GM19193 (cell line): ENCODE data around the gene SH2D1A.

Experiments
- POLR2A ChIP-seq: IDR thresholded peaks from 4 replicates; pipeline ENCODE4 v1.6.1; 2011; ENCODE audit not compliant: insufficient read depth, insufficient read length; ENCODE audit errors: extremely low read depth

SH2D1A gene

GRCh38 chrX:124344246-124344645, 2.1 kb upstream of the SH2D1A start:
- TF ChIP-seq POLR2A: no peak

- TF ChIP-seq POLR2A: no peak
These were observed 496 bp downstream of the SH2D1A start for GRCh38 chrX:124346877-124347241.

GRCh38 chrX:124347242-124347641, 879 bp downstream of the SH2D1A start:
- no peak for TF ChIP-seq POLR2A

- no peak for TF ChIP-seq POLR2A
These were observed 1.8 kb downstream of the SH2D1A start for GRCh38 chrX:124348182-124348581.

- no peak for TF ChIP-seq POLR2A
These were observed 2.6 kb downstream of the SH2D1A start for GRCh38 chrX:124348885-124349453.

GRCh38 chrX:124354648-124355047, 8.3 kb downstream of the SH2D1A start:
- no peak for TF ChIP-seq POLR2A

- TF ChIP-seq POLR2A: no peak
These were observed 12.5 kb downstream of the SH2D1A start for GRCh38 chrX:124358800-124359383.

- TF ChIP-seq POLR2A: no peak
These were observed 15.7 kb downstream of the SH2D1A start for GRCh38 chrX:124362072-124362471.

GRCh38 chrX:124362761-124363160, 16.4 kb downstream of the SH2D1A start:
- no peak for TF ChIP-seq POLR2A

GRCh38 chrX:124369722-124370121, 23.4 kb downstream of the SH2D1A start:
- TF ChIP-seq POLR2A: no peak

- TF ChIP-seq POLR2A: no peak
These were observed 27.0 kb downstream of the SH2D1A start for GRCh38 chrX:124373348-124373747.

GRCh38 chrX:124378643-124379042, 32.3 kb downstream of the SH2D1A start:
- no peak for TF ChIP-seq POLR2A

- TF ChIP-seq POLR2A: no peak
These were observed 37.0 kb downstream of the SH2D1A start for GRCh38 chrX:124383354-124383753.

- no peak for TF ChIP-seq POLR2A
These were observed 40.0 kb downstream of the SH2D1A start for GRCh38 chrX:124386401-124386800.

GRCh38 chrX:124388562-124388961, 42.2 kb downstream of the SH2D1A start:
- TF ChIP-seq POLR2A: no peak

- TF ChIP-seq POLR2A: no peak
These were observed 46.4 kb downstream of the SH2D1A start for GRCh38 chrX:124392794-124393193.

GRCh38 chrX:124393238-124393637, 46.9 kb downstream of the SH2D1A start:
- no peak for TF ChIP-seq POLR2A
